ENCODE results near the gene FCRL4. TPM values are rescaled to one million over a fixed set of nuclear protein-coding genes. Genes with fewer than 3 reads are reported as not detected.

FCRL4 gene
- total RNA-seq, 1 experiment from 2014 or later, result not detected

GRCh38 chr1:157624471-157624870, 26.6 kb upstream of the FCRL4 start:
- no peak for DNase-seq
- H2BK20ac ChIP-seq (ENCODE audit: low read depth, low read length, poor library complexity, severe bottlenecking), result no peak overlapping the region
- H3K23me2 ChIP-seq (ENCODE audit: insufficient read length, low read depth, low read length, poor library complexity, severe bottlenecking), result no peaks in the 10 kb centered on the region
- H3K9me3 ChIP-seq (ENCODE audit: control insufficient read depth, low read depth, low read length), result no peaks in the 10 kb centered on the region
- H4K91ac ChIP-seq (ENCODE audit: insufficient read length, low read depth, low read length), result no peak overlapping the region
- Mint-ChIP-seq H3K4me1 (peaks cover 0 to 4% of the 10 kb centered on the region in 2 experiments; a peak in 3 of 4 replicates), H3K9me3 (no peaks in the 10 kb centered on the region), H3K27ac (no peak overlapping the region), H3K27me3 (ENCODE audit: low read depth) (no peaks in the 10 kb centered on the region; the same call in 1 of the 2 replicates), H3K36me3 (ENCODE audit: insufficient read depth in 1 of 3, low read depth in 3 of 3) (no peaks in the 10 kb centered on the region), H3K4me3 (no peak overlapping the region)
- TF ChIP-seq CTCF (conservative IDR thresholded peaks at IDR 0.05), result no peak
- no peak overlapping the region for H2BK15ac ChIP-seq (ENCODE audit: low read depth, low read length)
- no peak overlapping the region for H3K27ac ChIP-seq (ENCODE audit: insufficient read length, low read depth, low read length)
- H2BK12ac ChIP-seq (ENCODE audit: insufficient read length, low read depth, low read length), result no peak overlapping the region
- H3K79me1 ChIP-seq (ENCODE audit: insufficient read depth, low read depth, low read length, poor library complexity, severe bottlenecking), result no peaks in the 10 kb centered on the region
- H4K8ac ChIP-seq (replicated peaks; ENCODE audit: insufficient read length, low read depth, low read length), result no peak overlapping the region
- H2BK5ac ChIP-seq (ENCODE audit: insufficient read length, low read length), result no peak overlapping the region
- no peak overlapping the region for H3K4ac ChIP-seq (ENCODE audit: low read depth, low read length)
- H3K56ac ChIP-seq (ENCODE audit: insufficient read length, low read depth, low read length), result no peak overlapping the region
- WGBS (ENCODE audit: extremely low coverage, insufficient read length, low lambda C conversion rate), result no CpG with 5 or more reads among the region's 2 CpGs
- no peak overlapping the region for H2BK120ac ChIP-seq (ENCODE audit: low read depth, low read length, poor library complexity, severe bottlenecking)
- H3K4me1 ChIP-seq (ENCODE audit: insufficient read depth, low read length), result no peaks in the 10 kb centered on the region
- H2AK5ac ChIP-seq (ENCODE audit: insufficient read length, low read length), result no peak overlapping the region
- no peak overlapping the region for H3K4me2 ChIP-seq (ENCODE audit: insufficient read depth, insufficient read length, low read length)
- no peaks in the 10 kb centered on the region for H4K20me1 ChIP-seq (ENCODE audit: control insufficient read depth, insufficient read depth, insufficient read length)
- no peak overlapping the region for H2AFZ ChIP-seq (ENCODE audit: low read length)
- no peak overlapping the region for H3K9ac ChIP-seq (ENCODE audit: extremely low read depth, insufficient read length, low read length)
- H3K18ac ChIP-seq (ENCODE audit: insufficient read length, low read depth, low read length), result no peak overlapping the region
- no peak overlapping the region for H3K14ac ChIP-seq (ENCODE audit: insufficient read depth, low read length)
- no peaks in the 10 kb centered on the region for H3K79me2 ChIP-seq (ENCODE audit: insufficient read depth, low read length)
- H4K5ac ChIP-seq (ENCODE audit: insufficient read length, low read depth, low read length), result no peak overlapping the region
- no peak overlapping the region for H3K23ac ChIP-seq (ENCODE audit: insufficient read length, low read depth, low read length)
- no peak overlapping the region for H3T11ph ChIP-seq (ENCODE audit: low read length)
- H3K27me3 ChIP-seq (ENCODE audit: insufficient read depth, low read length), result no peaks in the 10 kb centered on the region
